Adrenal gland (tissue), 12 donors: ENCODE results near the gene TAF5L. TPM values are rescaled to one million over a fixed set of nuclear protein-coding genes. Genes with fewer than 3 reads are reported as not detected.

Experiments used
- DNase-seq, 7 donors: peaks; one replicate each; pipeline ENCODE4 v3.0.0-alpha.2; 2019 to 2020
- H3K27ac ChIP-seq, 5 donors: fragments of 200-600 bp; sonication (generic) in 4 of 5; 1 replicate in 3 of 5; 2 replicates in 2 of 5; pipeline versions ENCODE4 v1.5.1 to v1.8.0; 2016 to 2020; ENCODE audit warnings: mild to moderate bottlenecking in 1 of 5
- H3K27me3 ChIP-seq: fragments of 200-600 bp; 2 replicates; pipeline ENCODE4 v1.8.0; 2021
- H3K36me3 ChIP-seq, 2 donors: fragments of 200-600 bp; replicated peaks in 1 of 2; 1 replicate in 1 of 2; 2 replicates in 1 of 2; pipeline versions ENCODE4 v1.5.1 to v1.8.0; 2018 to 2022
- H3K4me1 ChIP-seq, 2 donors: fragments of 200-600 bp; replicated peaks in 1 of 2; 1 replicate in 1 of 2; 2 replicates in 1 of 2; pipeline versions ENCODE4 v1.5.1 to v1.8.0; 2018 to 2021
- H3K4me3 ChIP-seq, 4 donors: fragments of 200-600 bp; sonication (generic) in 3 of 4; one replicate each; pipeline ENCODE4 v1.5.1; 2016 to 2018
- H3K9me3 ChIP-seq, 3 donors: fragments of 200-600 bp; sonication (generic) in 1 of 3; replicated peaks in 1 of 3; 1 replicate in 2 of 3; 2 replicates in 1 of 3; pipeline versions ENCODE4 v1.5.1 to v1.8.0; 2016 to 2021
- CTCF ChIP-seq, 6 experiments: fragments of 450-650 bp in 4 of 6; fragments of 200-600 bp in 2 of 6; sonication (generic) in 1 of 6; IDR thresholded peaks; 1 replicate in 5 of 6; 2 replicates in 1 of 6; pipeline versions ENCODE4 v1.5.1 to v1.8.0; 2016 to 2021; ENCODE audit warnings: antibody characterized with exemption in 6 of 6, mild to moderate bottlenecking in 2 of 6, moderate library complexity in 1 of 6
- POLR2A ChIP-seq, 2 donors: fragments of 450-650 bp; IDR thresholded peaks; one replicate each; pipeline ENCODE4 v1.6.1; 2017; ENCODE audit warnings: antibody characterized with exemption in 2 of 2, mild to moderate bottlenecking in 2 of 2, moderate library complexity in 1 of 2
- WGBS, 4 donors: extraction: QIAGEN DNeasy Blood & Tissue Kit in 2 of 4; methylation state at CpG; one replicate each; pipeline versions ENCODE4 v1.1.5 to v1.1.7; 2013 to 2017; 5-methylcytosine and 5-hydroxymethylcytosine counted together
- intact Hi-C, 2 donors: fragments of 100-400 bp; cut with DNase I; formaldehyde crosslinking; loops; one replicate each; pipeline versions ENCODE4 v1.14.1 to v1.15.0; 2022 to 2023
- polyA plus RNA-seq, 3 donors: library from polyadenylated mRNA; stranded (reverse); fragments of 200-250 nt in 2 of 3; fragments of 350-450 nt in 1 of 3; fragmentation: Illumina TruSeq in 1 of 3; extraction: RNeasy Lipid Tissue Mini Kit (QIAGEN cat#74804) in 1 of 3; gene quantifications; one replicate each; pipeline ENCODE4 v1.2.3, GENCODE V29; 2013 to 2014
- total RNA-seq, 9 donors: library from RNA; depleted of rRNA in 4 of 9; stranded (reverse); fragments of >200 nt in 4 of 9; fragments of 120-200 nt in 1 of 9; fragmentation: NEBNext Ultra II Directional in 1 of 9; extraction: Animal tissue kit (Norgen Biotek cat#: 25700) in 1 of 9; gene quantifications; one replicate each; pipeline versions ENCODE4 v1.1.0 to v1.2.4, GENCODE V29; 2013 to 2023
- donor health status: healthy with polysubstance abuse.
- donor health status: Bipolar disorder and iron deficiency.
- donor health status: DM: yes; HTN: yes; CAD: no.
- donor health status: DM: no; HTN: no; CAD: no.
- donor health status: DM: no; HTN: no; CAD: no.
- donor health status: DM: yes; HTN: yes; CAD: no.

TAF5L gene
- total and polyA plus RNA-seq, 12 donors = 5.4 to 16.0 (median 9.9) TPM

- intact Hi-C loops = loop anchor here in 1 of 2 donors (5.0 kb wide), 1 partner anchor 69 kb away; the partner anchor contains the start of genes TAF5L and URB2
- WGBS, 4 donors = 0 to 1% (median 0%) methylated on average over 7 to 109 of the region's 109 CpGs
These were observed 67.2 kb downstream of the TAF5L start, which contains the start of gene ABCB10 for GRCh38 chr1:229558460-229559335. Gene ABCB10 (minus strand): TSS chr1:229558707. CDS start chr1:229558652, 55 bp downstream.

GRCh38 chr1:229557913-229558414 is 68.0 kb downstream of the TAF5L start:
- Histone ChIP-seq H3K4me3 (peak overlapping the region in 2 of 4 donors; percentile 90 to 92), H3K9me3 (no peaks in the 10 kb centered on the region), H3K4me1 (peaks cover 0 to 31% of the 10 kb centered on the region in 2 donors), H3K27me3 (no peaks in the 10 kb centered on the region), H3K36me3 (no peaks in the 10 kb centered on the region), H3K27ac (peak overlapping the region in 4 of 5 donors; percentile 1 to 95 (median 80))
- 0 to 10% (median 0%) methylated on average over 2 to 58 of the region's 59 CpGs for WGBS, 4 donors
- TF ChIP-seq CTCF (IDR thresholded peaks at IDR 0.05) = no peak
- TF ChIP-seq POLR2A (IDR thresholded peaks at IDR 0.05) = no peak
- peak; percentile 21 to 58 (median 35) for DNase-seq
- intact Hi-C loops = loop anchor here in 1 of 2 donors (5.0 kb wide), 1 partner anchor 69 kb away; the partner anchor contains the start of genes TAF5L and URB2

More at GRCh38 chr1:229558460-229559335, 67.2 kb downstream of the TAF5L start, which contains the start of gene ABCB10:
- DNase-seq = peak; percentile 96 to 98 (median 96)
- peak within 1 kb of the TSS; percentile 46 to 95 (median 74) for H3K27ac ChIP-seq
- TF ChIP-seq CTCF (IDR thresholded peaks at IDR 0.05) (peak; percentile 50 to 87 (median 70)), POLR2A (IDR thresholded peaks at IDR 0.05) (peak in 1 of 2 donors; percentile 54)
- H3K9me3 ChIP-seq = no peaks in the 10 kb centered on the region
- H3K36me3 ChIP-seq = no peaks in the 10 kb centered on the region
- H3K27me3 ChIP-seq = no peaks in the 10 kb centered on the region
- H3K4me3 ChIP-seq = peak within 1 kb of the TSS in 3 of 4 donors; percentile 12 to 92 (median 90)
- H3K4me1 ChIP-seq = peaks cover 0 to 25% of the 10 kb centered on the region in 2 donors

- Histone ChIP-seq H3K27ac (peak overlapping the region in 3 of 5 donors; percentile 74 to 95 (median 87)), H3K4me3 (peak overlapping the region in 2 of 4 donors; percentile 90 to 92), H3K27me3 (no peaks in the 10 kb centered on the region), H3K9me3 (no peaks in the 10 kb centered on the region), H3K36me3 (no peaks in the 10 kb centered on the region), H3K4me1 (peaks cover 0 to 35% of the 10 kb centered on the region in 2 donors)
- WGBS, 4 donors = 42 to 46% (median 44%) methylated on average over 5 of the region's 5 CpGs
- DNase-seq = peak in 1 of 7 donors; percentile 31
- intact Hi-C loops = loop anchor here in 1 of 2 donors (5.0 kb wide), 1 partner anchor 70 kb away; the partner anchor contains the start of genes TAF5L and URB2
- no peak for TF ChIP-seq CTCF (IDR thresholded peaks at IDR 0.05)
- TF ChIP-seq POLR2A (IDR thresholded peaks at IDR 0.05) = no peak
These were observed 68.6 kb downstream of the TAF5L start for GRCh38 chr1:229557200-229557850.
